Endothelial cell of umbilical vein (primary cell): ENCODE data around the gene NFATC2.

Source experiments
- EZH2 ChIP-seq: IDR thresholded peaks from 2 replicates; pipeline ENCODE4 v1.6.1; 2012; ENCODE audit warnings: borderline replicate concordance, low read depth, mild to moderate bottlenecking, moderate library complexity, low read length, inconsistent platforms; ENCODE audit not compliant: severe bottlenecking
- JUN ChIP-seq: IDR thresholded peaks from 2 replicates; pipeline ENCODE4 v1.6.1; 2011; ENCODE audit warnings: borderline replicate concordance, low read depth; ENCODE audit not compliant: insufficient read length, insufficient read depth
- MYC ChIP-seq: IDR thresholded peaks from one replicate; pipeline ENCODE4 v1.6.1; 2011; ENCODE audit warnings: mild to moderate bottlenecking, low read depth, low read length
- POLR2A ChIP-seq: IDR thresholded peaks from 2 replicates; pipeline ENCODE4 v1.6.1; 2012; ENCODE audit warnings: low read depth, mild to moderate bottlenecking, control low read depth, low read length
- POLR2AphosphoS5 ChIP-seq: IDR thresholded peaks from 2 replicates; pipeline ENCODE4 v1.6.1; 2012; ENCODE audit warnings: low read depth, mild to moderate bottlenecking, control low read depth, low read length, moderate library complexity; ENCODE audit not compliant: insufficient read depth
- TF ChIP-seq, protein P1 (sequence below), 2 donors: IDR thresholded peaks; 1 replicate in 1 of 2; 2 replicates in 1 of 2; pipeline ENCODE4 v1.5.1; 2011; ENCODE audit warnings: low read length in 2 of 2, mild to moderate bottlenecking in 2 of 2, moderate library complexity in 2 of 2, control low read depth in 1 of 2, inconsistent platforms in 1 of 2, low read depth in 1 of 2; ENCODE audit not compliant: insufficient read depth in 1 of 2; ENCODE audit errors: extremely low read depth in 1 of 2
- TF ChIP-seq, protein P2 (sequence below): IDR thresholded peaks from 2 replicates; pipeline ENCODE4 v1.6.1; 2011; ENCODE audit not compliant: insufficient read depth, insufficient read length

DNA sequence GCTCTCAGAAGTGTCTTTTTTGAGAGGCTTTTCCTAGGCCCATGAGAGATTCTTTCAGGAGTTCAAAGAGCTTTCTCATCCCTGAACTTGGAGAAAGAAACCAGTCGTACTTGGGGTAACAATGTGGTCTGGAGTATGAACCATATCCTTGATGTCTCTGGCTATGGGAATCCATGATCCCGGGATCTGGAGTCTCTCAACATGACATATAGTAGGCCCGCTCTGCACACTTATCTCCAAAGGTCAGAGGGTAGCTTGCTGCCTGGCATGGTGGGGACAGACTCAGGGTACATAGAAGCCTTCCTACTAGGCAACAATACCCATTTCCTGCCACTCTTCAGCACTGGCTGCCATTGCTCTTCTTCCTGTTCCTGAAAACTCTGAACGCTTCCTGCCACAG, 42.2 kb upstream of the NFATC2 start:
- TF ChIP-seq EZH2 (no peak), POLR2A (no peak), JUN (no peak), POLR2AphosphoS5 (no peak), MYC (no peak)
- TF ChIP-seq, protein P1, sequence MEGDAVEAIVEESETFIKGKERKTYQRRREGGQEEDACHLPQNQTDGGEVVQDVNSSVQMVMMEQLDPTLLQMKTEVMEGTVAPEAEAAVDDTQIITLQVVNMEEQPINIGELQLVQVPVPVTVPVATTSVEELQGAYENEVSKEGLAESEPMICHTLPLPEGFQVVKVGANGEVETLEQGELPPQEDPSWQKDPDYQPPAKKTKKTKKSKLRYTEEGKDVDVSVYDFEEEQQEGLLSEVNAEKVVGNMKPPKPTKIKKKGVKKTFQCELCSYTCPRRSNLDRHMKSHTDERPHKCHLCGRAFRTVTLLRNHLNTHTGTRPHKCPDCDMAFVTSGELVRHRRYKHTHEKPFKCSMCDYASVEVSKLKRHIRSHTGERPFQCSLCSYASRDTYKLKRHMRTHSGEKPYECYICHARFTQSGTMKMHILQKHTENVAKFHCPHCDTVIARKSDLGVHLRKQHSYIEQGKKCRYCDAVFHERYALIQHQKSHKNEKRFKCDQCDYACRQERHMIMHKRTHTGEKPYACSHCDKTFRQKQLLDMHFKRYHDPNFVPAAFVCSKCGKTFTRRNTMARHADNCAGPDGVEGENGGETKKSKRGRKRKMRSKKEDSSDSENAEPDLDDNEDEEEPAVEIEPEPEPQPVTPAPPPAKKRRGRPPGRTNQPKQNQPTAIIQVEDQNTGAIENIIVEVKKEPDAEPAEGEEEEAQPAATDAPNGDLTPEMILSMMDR (IDR thresholded peaks at IDR 0.05; ENCODE audit: extremely low read depth in 1 of 2, insufficient read depth in 1 of 2, low read depth in 1 of 2, low read length in 2 of 2) = no peak
- TF ChIP-seq, protein P2, sequence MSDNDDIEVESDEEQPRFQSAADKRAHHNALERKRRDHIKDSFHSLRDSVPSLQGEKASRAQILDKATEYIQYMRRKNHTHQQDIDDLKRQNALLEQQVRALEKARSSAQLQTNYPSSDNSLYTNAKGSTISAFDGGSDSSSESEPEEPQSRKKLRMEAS = no peak
